Erythroblast (primary cell): ENCODE data around the gene RERE.

Experiments used
- GATA1 ChIP-seq: IDR thresholded peaks from 2 replicates; pipeline ENCODE4 v1.6.1; 2011; ENCODE audit warnings: low read depth, mild to moderate bottlenecking, control low read depth, low read length, moderate library complexity
- POLR2A ChIP-seq: IDR thresholded peaks from 2 replicates; pipeline ENCODE4 v1.6.1; 2011; ENCODE audit warnings: mild to moderate bottlenecking, low read length

DNA sequence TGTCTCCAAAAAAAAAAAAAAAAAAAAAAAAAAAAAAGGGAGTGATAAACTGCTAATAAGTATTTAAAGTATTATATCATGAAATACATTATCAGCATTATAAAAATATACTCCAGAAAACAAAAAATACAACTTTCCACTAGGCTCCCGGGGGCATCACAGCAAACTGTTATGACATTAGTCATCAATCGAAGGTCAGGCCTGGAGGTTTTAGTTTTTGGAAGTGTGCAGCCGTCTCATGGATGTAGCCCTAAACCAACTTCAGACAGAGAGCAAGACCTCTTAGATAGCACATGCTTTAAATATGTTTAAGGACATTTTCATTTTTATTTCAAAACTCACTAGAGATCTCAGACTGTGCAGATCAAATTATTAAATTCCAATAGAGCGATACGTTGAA is 106.3 kb downstream of the RERE start:
- no peak for TF ChIP-seq POLR2A
- no peak for TF ChIP-seq GATA1
